Right ventricle myocardium inferior (tissue), 1 donor: ENCODE results near the gene ZNF71. TPM values are rescaled to one million over a fixed set of nuclear protein-coding genes. Genes with fewer than 3 reads are reported as not detected.

ENCODE experiments used
- ATAC-seq: fragments of 200-7000 bp; cut with Tn5 transposase; one replicate; pipeline ENCODE4 v1.9.1; 2020; ENCODE audit warnings: mild to moderate bottlenecking, moderate library complexity
- DNase-seq: peaks from one replicate; pipeline ENCODE4 v3.0.0; 2021; ENCODE audit errors: missing footprints
- intact Hi-C: fragments of 100-400 bp; cut with DNase I; formaldehyde crosslinking; loops from one replicate; pipeline ENCODE4 v1.11.0; 2022
- total RNA-seq: library from RNA; stranded (reverse); fragmentation: NEBNext Ultra II Directional; extraction: Animal tissue kit (Norgen Biotek cat#: 25700); gene quantifications from one replicate; pipeline ENCODE4 v1.2.1, GENCODE V29; 2021
- donor health status: DM: no; HTN: yes; CAD: no; lungs with severe emphysema.

Gene ZNF71
- total RNA-seq, 1 donor from 2014 or later: 6.4 TPM

GRCh38 chr19:56670401-56670960 lies 75.4 kb downstream of the ZNF71 start:
- intact Hi-C loops: loop anchor here (2.0 to 5.0 kb wide), 2 partner anchors 73 to 168 kb away; partner anchors contain the start of gene ZNF71
- no peak for ATAC-seq
- no peak for DNase-seq

GRCh38 chr19:56670961-56671612 lies 76.0 kb downstream of the ZNF71 start:
- DNase-seq: peak; percentile 69
- intact Hi-C loops: loop anchor here (2.0 to 5.0 kb wide), 2 partner anchors 74 to 168 kb away; partner anchors contain the start of gene ZNF71
- no peak for ATAC-seq

GRCh38 chr19:56671613-56671994 lies 76.5 kb downstream of the ZNF71 start, which contains the start of gene ZNF835:
TSS of gene ZNF835 (minus strand) at chr19:56671757. CDS start at chr19:56665198, 6,559 bp downstream.
- ATAC-seq (peak; percentile 95), DNase-seq (peak; percentile 97)
- intact Hi-C loops: loop anchor here (2.0 to 5.0 kb wide), 2 partner anchors 74 to 167 kb away; partner anchors contain the start of gene ZNF71

- peak; percentile 49 for ATAC-seq
- peak; percentile 87 for DNase-seq
- intact Hi-C loops: loop anchor here (5.0 kb wide), 1 partner anchor 75 kb away; the partner anchor contains the start of gene ZNF71
Observed at GRCh38 chr19:56672610-56673009, 77.5 kb downstream of the ZNF71 start.

Other genes with a start within 250 kb of the ZNF71 start
- gene ZNF582, start 201.8 kb upstream of the ZNF71 start, total RNA-seq: 3.6 TPM
- gene ZNF583, start 191.0 kb upstream of the ZNF71 start, total RNA-seq: 5.4 TPM
- 7.0 TPM for gene ZNF667, start 118.0 kb upstream of the ZNF71 start, total RNA-seq
- 5.2 TPM for gene ZNF471, start 87.4 kb upstream of the ZNF71 start, total RNA-seq
- gene ZFP28, start 56.4 kb upstream of the ZNF71 start, total RNA-seq: 5.5 TPM
- gene ZNF470, start 27.8 kb upstream of the ZNF71 start, total RNA-seq: 2.9 TPM
- not detected for gene SMIM17, start 47.9 kb downstream of the ZNF71 start, total RNA-seq
- gene ZNF835, start 76.5 kb downstream of the ZNF71 start, total RNA-seq: 7.3 TPM
- 7.9 TPM for gene PEG3, start 245.4 kb downstream of the ZNF71 start, total RNA-seq
- gene ZIM2, start 245.4 kb downstream of the ZNF71 start, total RNA-seq: not detected